ENCODE data around the gene ADRA2A.

The ADRA2A gene

DNA sequence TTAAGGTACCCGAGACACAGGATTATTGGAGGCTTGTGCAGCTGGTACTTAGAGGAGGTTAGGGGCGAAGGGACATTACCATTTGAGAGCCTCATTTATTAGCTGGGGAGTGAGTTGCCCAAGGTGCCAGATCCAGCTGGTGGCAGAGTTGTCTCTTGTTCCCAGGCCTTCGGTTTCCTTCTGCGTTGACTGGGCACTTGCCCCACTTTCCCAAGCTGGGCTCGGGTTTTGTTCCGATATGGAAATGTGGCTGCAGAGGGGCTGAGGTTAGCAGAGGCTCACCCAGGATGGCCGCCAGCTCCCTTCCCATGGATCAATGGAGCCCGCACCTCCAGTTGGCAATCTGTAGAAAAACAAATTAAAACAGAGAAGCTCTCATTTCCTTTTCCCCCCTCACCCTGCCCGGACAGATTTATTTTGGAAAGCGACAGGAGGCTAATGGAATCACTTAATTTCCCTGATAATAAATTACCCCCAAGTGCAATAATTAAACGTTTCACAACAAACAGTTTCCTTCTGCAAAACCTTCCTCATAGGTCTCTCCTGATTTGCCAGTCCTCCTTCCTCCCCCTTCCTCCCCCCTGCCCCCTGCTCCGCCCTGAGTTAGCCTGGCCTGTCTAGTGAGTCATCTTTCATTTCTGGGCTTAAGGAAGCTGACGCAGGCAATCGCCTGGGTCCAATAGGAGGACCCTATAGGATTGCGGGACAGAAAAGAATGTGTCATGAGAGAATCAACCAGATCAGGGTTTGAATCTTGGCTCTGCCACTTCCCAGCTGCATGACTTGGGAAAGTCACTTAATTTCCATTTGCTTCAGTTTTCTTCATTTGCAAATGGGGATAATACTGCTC is 51.7 kb downstream of the ADRA2A start:
- Histone ChIP-seq H3K27ac (no peak overlapping the region), H3K36me3 (ENCODE audit: control insufficient read depth, insufficient read depth, low read length) (no peaks in the 10 kb centered on the region), H3K9me3 (ENCODE audit: control insufficient read depth, low read length) (no peaks in the 10 kb centered on the region), H3K79me2 (no peaks in the 10 kb centered on the region), H3K9ac (no peak overlapping the region), H3K27me3 (ENCODE audit: control insufficient read depth, insufficient read depth, low read length) (no peaks in the 10 kb centered on the region), H3K4me1 (no peaks in the 10 kb centered on the region), H2AFZ (no peak overlapping the region), H3K4me3 (ENCODE audit: low read depth, low read length) (no peak overlapping the region), H3K4me2 (ENCODE audit: low read length) (no peak overlapping the region)
- TF ChIP-seq, protein P1, sequence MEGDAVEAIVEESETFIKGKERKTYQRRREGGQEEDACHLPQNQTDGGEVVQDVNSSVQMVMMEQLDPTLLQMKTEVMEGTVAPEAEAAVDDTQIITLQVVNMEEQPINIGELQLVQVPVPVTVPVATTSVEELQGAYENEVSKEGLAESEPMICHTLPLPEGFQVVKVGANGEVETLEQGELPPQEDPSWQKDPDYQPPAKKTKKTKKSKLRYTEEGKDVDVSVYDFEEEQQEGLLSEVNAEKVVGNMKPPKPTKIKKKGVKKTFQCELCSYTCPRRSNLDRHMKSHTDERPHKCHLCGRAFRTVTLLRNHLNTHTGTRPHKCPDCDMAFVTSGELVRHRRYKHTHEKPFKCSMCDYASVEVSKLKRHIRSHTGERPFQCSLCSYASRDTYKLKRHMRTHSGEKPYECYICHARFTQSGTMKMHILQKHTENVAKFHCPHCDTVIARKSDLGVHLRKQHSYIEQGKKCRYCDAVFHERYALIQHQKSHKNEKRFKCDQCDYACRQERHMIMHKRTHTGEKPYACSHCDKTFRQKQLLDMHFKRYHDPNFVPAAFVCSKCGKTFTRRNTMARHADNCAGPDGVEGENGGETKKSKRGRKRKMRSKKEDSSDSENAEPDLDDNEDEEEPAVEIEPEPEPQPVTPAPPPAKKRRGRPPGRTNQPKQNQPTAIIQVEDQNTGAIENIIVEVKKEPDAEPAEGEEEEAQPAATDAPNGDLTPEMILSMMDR (IDR thresholded peaks at IDR 0.05): no peak

DNA sequence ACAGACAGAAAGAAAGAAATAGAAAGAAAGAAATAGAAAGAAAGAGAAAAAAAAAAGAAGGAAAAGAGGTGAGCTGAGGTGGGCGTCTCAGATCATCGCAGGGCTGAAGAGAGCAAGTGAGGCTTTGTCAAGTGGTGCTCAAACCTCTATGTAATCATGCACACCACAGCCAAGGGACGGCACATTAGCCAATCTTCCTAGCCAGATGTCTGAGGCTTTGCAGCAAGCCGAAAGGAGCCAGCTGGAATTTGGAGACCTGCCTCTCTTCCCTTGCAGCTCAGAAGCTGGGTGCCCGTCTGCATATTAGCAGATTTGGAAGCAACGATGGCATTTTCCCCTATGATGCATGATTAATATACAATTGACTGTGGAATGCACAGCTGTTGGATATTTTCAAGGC is 52.5 kb downstream of the ADRA2A start:
- H3K4me2 ChIP-seq (ENCODE audit: low read length): no peak overlapping the region
- no peaks in the 10 kb centered on the region for H3K4me1 ChIP-seq
- H3K36me3 ChIP-seq (ENCODE audit: control insufficient read depth, insufficient read depth, low read length): no peaks in the 10 kb centered on the region
- no peaks in the 10 kb centered on the region for H3K79me2 ChIP-seq
- H3K27ac ChIP-seq: no peak overlapping the region
- H2AFZ ChIP-seq: no peak overlapping the region
- H3K9ac ChIP-seq: no peak overlapping the region
- TF ChIP-seq, protein P1 (IDR thresholded peaks at IDR 0.05): no peak
- H3K4me3 ChIP-seq (ENCODE audit: low read depth, low read length): no peak overlapping the region
- no peaks in the 10 kb centered on the region for H3K9me3 ChIP-seq (ENCODE audit: control insufficient read depth, low read length)
- no peaks in the 10 kb centered on the region for H3K27me3 ChIP-seq (ENCODE audit: control insufficient read depth, insufficient read depth, low read length)

DNA sequence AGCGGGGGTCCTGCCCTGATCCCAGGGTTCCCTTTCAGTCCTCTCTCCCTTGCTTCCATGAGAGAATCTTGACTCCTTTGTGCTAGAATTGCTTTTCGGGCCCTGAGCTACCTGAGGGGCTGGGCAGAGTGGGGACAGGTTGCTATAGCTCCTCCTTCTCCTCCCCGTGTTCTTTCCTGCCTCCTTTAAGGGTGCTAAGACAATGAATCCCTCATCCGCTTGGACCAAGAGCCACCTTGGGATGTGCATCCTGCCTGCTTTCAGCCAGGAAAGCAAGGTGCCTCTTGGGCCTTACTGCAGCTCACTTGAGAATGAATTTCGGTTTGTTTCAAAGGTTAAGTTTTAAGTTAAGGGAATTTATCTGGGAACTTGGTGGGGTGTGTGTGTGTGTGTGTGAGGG is 53.6 kb downstream of the ADRA2A start:
- Histone ChIP-seq H3K9ac (no peak overlapping the region), H3K27me3 (ENCODE audit: control insufficient read depth, insufficient read depth, low read length) (no peaks in the 10 kb centered on the region), H3K79me2 (no peaks in the 10 kb centered on the region), H3K9me3 (ENCODE audit: control insufficient read depth, low read length) (no peaks in the 10 kb centered on the region), H3K27ac (no peak overlapping the region), H3K4me1 (no peaks in the 10 kb centered on the region), H3K4me3 (ENCODE audit: low read depth, low read length) (no peak overlapping the region), H2AFZ (no peak overlapping the region), H3K36me3 (ENCODE audit: control insufficient read depth, insufficient read depth, low read length) (no peaks in the 10 kb centered on the region), H3K4me2 (ENCODE audit: low read length) (no peak overlapping the region)
- TF ChIP-seq, protein P1 (IDR thresholded peaks at IDR 0.05): no peak

Data from parathyroid adenoma (tissue), 2 donors.